Panc1 (cell line): ENCODE measurements around the gene ROCK2. TPM values are rescaled to one million over a fixed set of nuclear protein-coding genes. Genes with fewer than 3 reads are reported as not detected.

Experiments used
- ATAC-seq: fragments of 200-7000 bp; cut with Tn5 transposase; 2 replicates; pipeline ENCODE4 v1.9.1; 2020; ENCODE audit warnings: mild to moderate bottlenecking, moderate library complexity
- BruUV-seq: library from RNA; stranded (reverse); fragments of 400-500 nt; replicated peaks from 2 replicates; lab custom pipeline; 2021; lab: Mats Ljungman, UMichigan
- CTCF ChIA-PET: fragments of 300-600 bp; sonication (Branson Sonifier 250); formaldehyde crosslinking; loops from one replicate; lab custom pipeline; 2022; ENCODE audit warnings: antibody characterized with exemption; lab: Charles Lee
- POLR2A ChIA-PET: fragments of 300-600 bp; sonication (Branson Sonifier 250); formaldehyde crosslinking; loops from one replicate; lab custom pipeline; 2022; ENCODE audit warnings: antibody characterized with exemption; lab: Charles Lee
- DNase-seq: peaks from one replicate; pipeline ENCODE4 v3.0.0-alpha.2; 2010; ENCODE audit warnings: low read depth, low spot score
- H3K27ac ChIP-seq: 2 replicates; pipeline ENCODE4 v1.5.1; 2011; ENCODE audit warnings: mild to moderate bottlenecking, low read length, inconsistent platforms
- H3K27me3 ChIP-seq: fragments of 200-500 bp; sonication (Bioruptor generic); 2 replicates; pipeline ENCODE4 v1.6.0; 2014; ENCODE audit warnings: low read length, inconsistent platforms; ENCODE audit not compliant: control insufficient read depth, insufficient read depth
- H3K36me3 ChIP-seq: fragments of 200-500 bp; sonication (Bioruptor generic); 2 replicates; pipeline ENCODE4 v1.5.1; 2014; ENCODE audit warnings: inconsistent platforms, mild to moderate bottlenecking, low read length, moderate library complexity; ENCODE audit not compliant: control insufficient read depth, insufficient read depth
- H3K4me1 ChIP-seq: 2 replicates; pipeline ENCODE4 v1.5.1; 2011; ENCODE audit warnings: inconsistent platforms, mild to moderate bottlenecking, low read length, moderate library complexity; ENCODE audit not compliant: control insufficient read depth, insufficient read depth
- H3K4me3 ChIP-seq, 2 experiments: 2 replicates each; pipeline ENCODE4 v1.5.1; 2011 to 2012; ENCODE audit warnings: low read depth in 2 of 2, low read length in 2 of 2, mild to moderate bottlenecking in 2 of 2, inconsistent platforms in 1 of 2, moderate library complexity in 1 of 2
- H3K9me3 ChIP-seq: fragments of 200-500 bp; sonication (Bioruptor generic); 2 replicates; pipeline ENCODE4 v1.5.1; 2014; ENCODE audit warnings: low read depth, mild to moderate bottlenecking, inconsistent platforms, low read length, moderate library complexity; ENCODE audit not compliant: control insufficient read depth, insufficient read depth
- POLR2AphosphoS5 ChIP-seq: IDR thresholded peaks from 2 replicates; pipeline ENCODE4 v1.6.1; 2012; ENCODE audit warnings: mild to moderate bottlenecking, low read depth, low read length, moderate library complexity
- REST ChIP-seq, 2 experiments: IDR thresholded peaks; 2 replicates each; pipeline ENCODE4 v1.6.1; 2011 to 2012; ENCODE audit warnings: low read depth in 2 of 2, control low read depth in 1 of 2, low read length in 1 of 2, mild to moderate bottlenecking in 1 of 2, moderate library complexity in 1 of 2; ENCODE audit not compliant: insufficient read depth in 1 of 2
- in situ Hi-C: cut with HindIII; loops from 2 replicates; pipeline ENCODE4 v1.10.0; 2016; ENCODE audit warnings: low sequenced_read_pairs, low pct_unique_long_range_greater_than_20kb
- intact Hi-C: fragments of 100-400 bp; cut with micrococcal nuclease; formaldehyde crosslinking; loops from one replicate; pipeline ENCODE4 v1.10.0; 2022; ENCODE audit not compliant: unreplicated experiment
- total RNA-seq: library from RNA; stranded (reverse); gene quantifications from one replicate; pipeline ENCODE4 v1.2.1, GENCODE V29; 2021; ENCODE audit not compliant: unreplicated experiment

ROCK2 gene
- total RNA-seq, 1 experiment from 2014 or later, result 47.9 TPM

- H3K9me3 ChIP-seq, result no peaks in the 10 kb centered on the region
- peak within 1 kb of the TSS; percentile 91 for H3K27ac ChIP-seq
- ATAC-seq (peak; percentile 88), DNase-seq (no peak)
- H3K36me3 ChIP-seq, result no peaks in the 10 kb centered on the region
- in situ Hi-C loops (no loop called here), intact Hi-C loops (no loop called here)
- CTCF ChIA-PET, result interaction anchor here (1.1 kb wide), 1 partner anchor 265 kb away, joined by 3 read pairs; no protein-coding TSS in a partner anchor
- H3K4me3 ChIP-seq, result peak within 1 kb of the TSS; percentile 73 to 75
- H3K4me1 ChIP-seq, result peaks cover 9% of the 10 kb centered on the region
- no peaks in the 10 kb centered on the region for H3K27me3 ChIP-seq
- POLR2A ChIA-PET, result no interaction called here
- no TSS peak for BruUV-seq
- no peak for TF ChIP-seq REST (IDR thresholded peaks at IDR 0.05; ENCODE audit: insufficient read depth in 1 of 2, low read depth in 2 of 2, low read length in 1 of 2)
- TF ChIP-seq POLR2AphosphoS5, result peak; percentile 19; the same call in 1 of the 2 replicates
These were observed 188.9 kb downstream of the ROCK2 start, which contains the start of gene SLC66A3 for GRCh38 chr2:11155381-11156035. TSS of gene SLC66A3 (plus strand) at chr2:11155467. CDS start at chr2:11155547, 80 bp downstream.

- ChIA-PET POLR2A (interaction anchor here (0.7 kb wide), 1 partner anchor 519 kb away, joined by 15 read pairs; no protein-coding TSS in a partner anchor), CTCF (interaction anchor here (1.1 kb wide), 1 partner anchor 265 kb away, joined by 3 read pairs; no protein-coding TSS in a partner anchor)
- in situ Hi-C loops, result no loop called here
- peak overlapping the region; percentile 63 to 75 for H3K4me3 ChIP-seq
- H3K27me3 ChIP-seq, result no peaks in the 10 kb centered on the region
- ATAC-seq (peak; percentile 92), DNase-seq (peak; percentile 65)
- H3K9me3 ChIP-seq, result no peaks in the 10 kb centered on the region
- H3K27ac ChIP-seq, result peak overlapping the region; percentile 91
- TF ChIP-seq POLR2AphosphoS5 (peak; percentile 65), REST (IDR thresholded peaks at IDR 0.05; ENCODE audit: insufficient read depth in 1 of 2, low read depth in 2 of 2, low read length in 1 of 2) (no peak)
- no TSS peak for BruUV-seq
- no peaks in the 10 kb centered on the region for H3K36me3 ChIP-seq
- intact Hi-C loops, result no loop called here
- H3K4me1 ChIP-seq, result peaks cover 9% of the 10 kb centered on the region
These were observed 189.5 kb downstream of the ROCK2 start for GRCh38 chr2:11154923-11155380.
